Testis (tissue), 2 donors: ENCODE results near the gene CD28.

Experiments
- CTCF ChIP-seq, 3 experiments: fragments of 450-650 bp in 2 of 3; fragments of 200-600 bp in 1 of 3; sonication (generic) in 1 of 3; IDR thresholded peaks; one replicate each; pipeline ENCODE4 v1.5.1; 2016 to 2019; ENCODE audit warnings: antibody characterized with exemption in 3 of 3, mild to moderate bottlenecking in 2 of 3, moderate library complexity in 1 of 3
- POLR2A ChIP-seq: fragments of 450-650 bp; IDR thresholded peaks from one replicate; pipeline ENCODE4 v1.6.1; 2017; ENCODE audit warnings: antibody characterized with exemption, mild to moderate bottlenecking, moderate library complexity

- TF ChIP-seq POLR2A (no peak), CTCF (IDR thresholded peaks at IDR 0.05) (no peak)
Measured at GRCh38 chr2:203707530-203707929, 1.1 kb downstream of the CD28 start.
